PC-3 (cell line): ENCODE data around the gene RFPL4A. TPM values are rescaled to one million over a fixed set of nuclear protein-coding genes. Genes with fewer than 3 reads are reported as not detected.
"Not testable (repeated sequence)": the region's sequence is repeated elsewhere in the genome, so short reads cannot be mapped to it uniquely, and the experiment has no call there.

Experiments
- ATAC-seq: fragments of 200-7000 bp; cut with Tn5 transposase; 2 replicates; pipeline ENCODE4 v1.9.1; 2020; ENCODE audit warnings: mild to moderate bottlenecking, moderate library complexity
- BruUV-seq: library from RNA; stranded (reverse); fragments of 400-500 nt; replicated peaks from 2 replicates; lab custom pipeline; 2021; lab: Mats Ljungman, UMichigan
- CTCF ChIA-PET: fragments of 300-600 bp; sonication (Branson Sonifier 250); formaldehyde crosslinking; loops from one replicate; lab custom pipeline; 2022; ENCODE audit warnings: antibody characterized with exemption; lab: Charles Lee
- POLR2A ChIA-PET: fragments of 300-600 bp; sonication (Branson Sonifier 250); formaldehyde crosslinking; loops from one replicate; lab custom pipeline; 2022; ENCODE audit warnings: antibody characterized with exemption; ENCODE audit not compliant: unreplicated experiment; lab: Charles Lee
- DNase-seq: peaks from one replicate; pipeline ENCODE4 v3.0.0-alpha.2; 2015
- H2AFZ ChIP-seq: fragments of 300-600 bp; sonication (generic); 2 replicates; pipeline ENCODE4 v1.6.0; 2016; ENCODE audit warnings: antibody characterized with exemption, low read length
- H3F3A ChIP-seq: fragments of 300-600 bp; sonication (generic); one replicate; pipeline ENCODE4 v1.6.0; 2017; ENCODE audit warnings: antibody characterized with exemption, low read length, control low read depth, mild to moderate bottlenecking; ENCODE audit not compliant: unreplicated experiment
- H3K27ac ChIP-seq: fragments of 300-600 bp; sonication (generic); 2 replicates; pipeline ENCODE4 v1.5.1; 2016; ENCODE audit warnings: mild to moderate bottlenecking, low read length
- H3K27me3 ChIP-seq: fragments of 300-600 bp; sonication (generic); 2 replicates; pipeline ENCODE4 v1.6.1; 2016; ENCODE audit warnings: low read length, mixed read lengths
- H3K36me3 ChIP-seq: fragments of 300-600 bp; sonication (generic); 2 replicates; pipeline ENCODE4 v1.6.1; 2016; ENCODE audit warnings: low read depth, mixed run types, low read length, mixed read lengths
- H3K4me1 ChIP-seq: fragments of 300-600 bp; sonication (generic); 2 replicates; pipeline ENCODE4 v1.5.1; 2016; ENCODE audit warnings: low read length; ENCODE audit not compliant: insufficient read depth
- H3K4me2 ChIP-seq: fragments of 300-600 bp; sonication (generic); 2 replicates; pipeline ENCODE4 v1.6.0; 2016; ENCODE audit warnings: low read length
- H3K4me3 ChIP-seq: fragments of 300-600 bp; sonication (generic); 2 replicates; pipeline ENCODE4 v1.5.1; 2016; ENCODE audit warnings: mild to moderate bottlenecking, low read length, mixed read lengths
- H3K79me2 ChIP-seq: fragments of 300-600 bp; sonication (generic); 2 replicates; pipeline ENCODE4 v1.6.1; 2017; ENCODE audit warnings: low read length, mixed read lengths
- H3K9ac ChIP-seq: fragments of 300-600 bp; sonication (generic); 2 replicates; pipeline ENCODE4 v1.6.0; 2016; ENCODE audit warnings: mild to moderate bottlenecking, low read length
- H3K9me2 ChIP-seq: fragments of 300-600 bp; sonication (generic); replicated peaks from 2 replicates; pipeline ENCODE4 v1.6.1; 2016; ENCODE audit warnings: mixed run types, low read length, mixed read lengths
- H3K9me3 ChIP-seq: fragments of 300-600 bp; sonication (generic); 2 replicates; pipeline ENCODE4 v1.6.1; 2016; ENCODE audit warnings: low read length, mixed read lengths
- H4K20me1 ChIP-seq: fragments of 300-600 bp; sonication (generic); 2 replicates; pipeline ENCODE4 v1.6.1; 2016; ENCODE audit warnings: low read length, mixed read lengths
- CTCF ChIP-seq: fragments of 300-600 bp; sonication (generic); conservative IDR thresholded peaks from 2 replicates; pipeline ENCODE4 v1.5.1; 2017; ENCODE audit warnings: antibody characterized with exemption, low read depth, mild to moderate bottlenecking, low read length
- EZH2 ChIP-seq: fragments of 300-600 bp; sonication (generic); IDR thresholded peaks from one replicate; pipeline ENCODE4 v1.6.1; 2017; ENCODE audit warnings: antibody characterized with exemption, mild to moderate bottlenecking, low read length; ENCODE audit not compliant: unreplicated experiment
- EZH2phosphoT487 ChIP-seq: fragments of 300-600 bp; sonication (generic); IDR thresholded peaks from 2 replicates; pipeline ENCODE4 v1.6.1; 2018; ENCODE audit warnings: mild to moderate bottlenecking, antibody characterized with exemption, low read length, borderline replicate concordance
- intact Hi-C: fragments of 100-400 bp; cut with micrococcal nuclease; formaldehyde crosslinking; loops from 2 replicates; pipeline ENCODE4 v1.9.0; 2023
- total RNA-seq: library from RNA; depleted of rRNA; stranded (reverse); fragments of >200 nt; gene quantifications from 2 replicates; pipeline ENCODE4 v1.2.3, GENCODE V29; 2014

Gene RFPL4A
- total RNA-seq, 1 experiment from 2014 or later, result not detected

- no peaks in the 10 kb centered on the region for H3K36me3 ChIP-seq
- H3K27me3 ChIP-seq, result peaks cover 62% of the 10 kb centered on the region
- no peak for TF ChIP-seq EZH2phosphoT487
- no peak for TF ChIP-seq EZH2
- TF ChIP-seq CTCF, result no peak
- CTCF ChIA-PET, result interaction anchor here (0.6 kb wide), 1 partner anchor 1740 kb away, joined by 7 read pairs; no protein-coding TSS in a partner anchor
- POLR2A ChIA-PET, result no interaction called here
- no peaks in the 10 kb centered on the region for H3K4me1 ChIP-seq
- no TSS peak for BruUV-seq
- no peaks in the 10 kb centered on the region for H3K79me2 ChIP-seq
- no peak overlapping the region for H3K27ac ChIP-seq
- no peaks in the 10 kb centered on the region for H3K9me2 ChIP-seq
- no peak for DNase-seq
- H3K4me2 ChIP-seq, result no peak overlapping the region
- no peak overlapping the region for H2AFZ ChIP-seq
- H3F3A ChIP-seq, result no peaks in the 10 kb centered on the region
- ATAC-seq, result no peak
- intact Hi-C loops, result no loop called here
- no peak overlapping the region for H3K9ac ChIP-seq
- H4K20me1 ChIP-seq, result no peaks in the 10 kb centered on the region
- no peak overlapping the region for H3K4me3 ChIP-seq
- H3K9me3 ChIP-seq, result 0 out of 2 replicates have a peak, but pooled peaks cover 7% of the 10 kb centered on the region
Observed at GRCh38 chr19:55720214-55720746, 38.6 kb upstream of the RFPL4A start.

- POLR2A ChIA-PET, result no interaction called here
- DNase-seq, result no peak
- Histone ChIP-seq H3K4me1 (no peaks in the 10 kb centered on the region), H3K9me2 (no peaks in the 10 kb centered on the region), H3K27ac (no peak overlapping the region), H3F3A (no peaks in the 10 kb centered on the region), H3K4me2 (no peak overlapping the region), H4K20me1 (no peaks in the 10 kb centered on the region), H3K27me3 (peaks cover 59% of the 10 kb centered on the region), H3K9me3 (0 out of 2 replicates have a peak, but pooled peaks cover 7% of the 10 kb centered on the region), H3K4me3 (no peak overlapping the region), H3K9ac (no peak overlapping the region), H3K36me3 (no peaks in the 10 kb centered on the region), H3K79me2 (no peaks in the 10 kb centered on the region), H2AFZ (no peak overlapping the region)
- TF ChIP-seq CTCF, result no peak
- TF ChIP-seq EZH2phosphoT487, result no peak
- no peak for TF ChIP-seq EZH2
- intact Hi-C loops, result no loop called here
- no TSS peak for BruUV-seq
- CTCF ChIA-PET, result no interaction called here
- no peak for ATAC-seq
Observed at GRCh38 chr19:55720801-55721200, 38.1 kb upstream of the RFPL4A start.

- BruUV-seq, result no TSS peak
- Histone ChIP-seq H3K9me2 (no peaks in the 10 kb centered on the region), H4K20me1 (no peaks in the 10 kb centered on the region), H3F3A (no peaks in the 10 kb centered on the region), H3K27me3 (peaks cover 58% of the 10 kb centered on the region), H3K9me3 (0 out of 2 replicates have a peak, but pooled peaks cover 7% of the 10 kb centered on the region), H3K27ac (no peak overlapping the region), H3K4me1 (no peaks in the 10 kb centered on the region), H2AFZ (no peak overlapping the region), H3K36me3 (no peaks in the 10 kb centered on the region), H3K4me2 (no peak overlapping the region), H3K9ac (no peak overlapping the region), H3K79me2 (no peaks in the 10 kb centered on the region), H3K4me3 (no peak overlapping the region)
- no peak for TF ChIP-seq CTCF
- ChIA-PET CTCF (no interaction called here), POLR2A (no interaction called here)
- intact Hi-C loops, result no loop called here
- ATAC-seq (no peak), DNase-seq (no peak)
Observed at GRCh38 chr19:55723491-55723890, 35.4 kb upstream of the RFPL4A start.

GRCh38 chr19:55730378-55730777 lies 28.5 kb upstream of the RFPL4A start:
- BruUV-seq, H3K4me2 ChIP-seq, H3K9ac ChIP-seq, H4K20me1 ChIP-seq, H3K4me1 ChIP-seq, H3K9me2 ChIP-seq, H3K36me3 ChIP-seq, H3K79me2 ChIP-seq, H2AFZ ChIP-seq, H3K27ac ChIP-seq, DNase-seq, H3K9me3 ChIP-seq, H3K4me3 ChIP-seq, intact Hi-C loops, ATAC-seq, CTCF ChIA-PET, POLR2A ChIA-PET, H3F3A ChIP-seq: not testable (repeated sequence)
- H3K27me3 ChIP-seq, result peaks cover 61% of the 10 kb centered on the region
